HFF-Myc (cell line): ENCODE results near the gene FOXM1.
A peak's percentile ranks its signal among the peaks of the same experiment; 100 is the strongest.

ENCODE experiments used
- DNase-seq: peaks from one replicate; pipeline ENCODE4 v3.0.0-alpha.2; 2011; ENCODE audit warnings: low read depth; ENCODE audit errors: extremely low read depth
- H3K4me3 ChIP-seq: replicated peaks from 2 replicates; pipeline ENCODE4 v1.5.1; 2011; ENCODE audit warnings: low read depth, mild to moderate bottlenecking, control low read depth, low read length
- CTCF ChIP-seq: IDR thresholded peaks from 2 replicates; pipeline ENCODE4 v1.5.1; 2012; ENCODE audit warnings: mild to moderate bottlenecking, low read depth, low read length, control low read depth; ENCODE audit errors: missing control alignments

FOXM1 gene

GRCh38 chr12:2877047-2877952 lies at the start of gene FOXM1, which contains the start of gene RHNO1:
FOXM1 (minus strand) TSS chr12:2877174; CDS start chr12:2874478, 2,696 bp downstream.
RHNO1 (plus strand) TSS chr12:2877223; CDS start chr12:2885367, 8,144 bp downstream.
- no peak for DNase-seq
- TF ChIP-seq CTCF = no peak
- peak within 1 kb of the TSS; percentile 85 for H3K4me3 ChIP-seq

- no peak for TF ChIP-seq CTCF
- no peak overlapping the region for H3K4me3 ChIP-seq
- DNase-seq = no peak
These were observed 48.5 kb upstream of the FOXM1 start for GRCh38 chr12:2925322-2925995.

- no peak for DNase-seq
- no peak overlapping the region for H3K4me3 ChIP-seq
- no peak for TF ChIP-seq CTCF
These were observed 47.0 kb upstream of the FOXM1 start for GRCh38 chr12:2924019-2924418.

GRCh38 chr12:2923057-2923456 lies 46.1 kb upstream of the FOXM1 start:
- DNase-seq = no peak
- no peak for TF ChIP-seq CTCF
- no peak overlapping the region for H3K4me3 ChIP-seq

- no peak for TF ChIP-seq CTCF
- no peak overlapping the region for H3K4me3 ChIP-seq
These were observed 45.4 kb upstream of the FOXM1 start for GRCh38 chr12:2922329-2922728.

GRCh38 chr12:2919249-2919648 lies 42.3 kb upstream of the FOXM1 start:
- H3K4me3 ChIP-seq = no peak overlapping the region
- DNase-seq = no peak
- TF ChIP-seq CTCF = no peak

More at GRCh38 chr12:2922329-2922728, 45.4 kb upstream of the FOXM1 start:
- DNase-seq = no peak
